NCI-H526 treated with DMSO at 0.1 percent for 48 hours (cell line): ENCODE data around the gene SYNGAP1.

Experiments used
- DNase-seq: peaks from one replicate; lab custom pipeline; 2025; lab: John Stamatoyannopoulos, UW

Gene SYNGAP1

DNA sequence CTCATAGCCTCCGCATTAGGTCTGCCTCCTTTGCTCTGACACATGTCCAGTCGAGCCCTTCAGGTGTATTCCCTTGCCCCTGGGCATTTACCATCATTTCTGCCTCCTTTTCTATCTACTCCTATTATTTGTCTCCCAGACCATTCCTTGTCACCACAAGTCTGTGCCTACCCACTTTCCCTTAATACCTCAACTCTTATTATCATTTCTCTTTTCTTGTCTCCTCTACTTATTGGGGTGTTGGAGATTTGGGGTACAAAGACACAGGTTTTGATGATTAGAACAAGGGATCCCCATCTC lies 1.4 kb downstream of the SYNGAP1 start:
- DNase-seq: no peak

DNA sequence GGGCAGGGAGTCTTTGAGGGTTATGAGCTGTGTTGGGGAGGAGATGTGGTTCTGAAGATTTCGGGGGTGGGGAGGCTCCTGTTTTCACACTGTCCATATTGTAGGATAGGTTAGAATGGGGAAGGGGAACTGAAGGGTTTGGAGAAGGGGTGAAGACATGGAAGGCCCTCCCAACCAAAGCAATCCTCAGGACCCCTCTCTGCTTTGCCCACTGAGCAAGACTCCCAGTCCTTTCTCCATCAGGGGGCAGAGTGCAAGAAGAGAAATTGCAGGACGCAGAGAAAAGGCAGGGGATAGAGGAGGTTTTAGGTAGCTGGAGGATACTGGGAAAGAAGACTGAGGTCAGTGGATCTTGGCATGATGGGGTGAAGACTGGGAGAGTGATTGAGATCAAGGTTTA lies 3.9 kb downstream of the SYNGAP1 start:
- no peak for DNase-seq

DNA sequence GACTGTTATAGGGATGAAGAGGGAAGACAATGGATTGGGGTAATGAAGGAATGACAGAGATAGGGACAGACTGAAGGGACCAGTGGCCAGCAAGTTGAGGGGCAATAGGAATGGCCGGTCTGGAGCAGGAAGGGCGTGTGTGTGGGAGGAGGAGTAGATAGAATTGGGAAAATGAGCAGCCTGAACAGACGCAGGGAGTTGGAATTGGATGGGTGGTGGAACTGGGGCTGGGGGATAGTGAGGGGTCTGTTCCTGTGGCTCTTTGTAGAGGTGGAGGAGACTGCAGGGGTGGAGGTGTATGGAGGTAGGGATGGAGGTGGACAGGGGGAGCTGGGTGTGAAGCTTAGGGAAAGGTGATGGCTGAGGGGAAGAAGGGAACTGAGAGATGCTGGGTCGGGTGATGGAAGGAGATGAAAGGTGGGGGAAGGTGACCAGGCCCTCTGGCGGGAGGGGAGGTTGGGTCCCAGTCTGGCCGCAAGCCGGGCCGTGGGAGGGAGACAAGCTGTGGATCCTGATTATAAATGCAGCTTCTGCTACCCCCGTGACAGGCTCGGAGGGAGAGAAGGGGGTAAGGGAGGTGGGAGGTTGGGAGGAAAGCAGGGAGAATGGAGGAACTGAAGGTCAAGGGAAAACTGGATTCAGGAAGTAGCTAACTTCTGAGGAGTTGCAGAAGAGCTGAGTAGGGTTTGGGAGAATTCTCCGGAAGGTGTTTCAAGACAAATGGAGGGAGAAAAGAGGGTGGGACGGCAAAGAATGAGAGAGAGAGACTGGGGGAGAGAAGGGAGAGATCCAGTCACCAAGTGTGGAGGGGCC lies 5.2 kb downstream of the SYNGAP1 start:
- DNase-seq: no peak

DNA sequence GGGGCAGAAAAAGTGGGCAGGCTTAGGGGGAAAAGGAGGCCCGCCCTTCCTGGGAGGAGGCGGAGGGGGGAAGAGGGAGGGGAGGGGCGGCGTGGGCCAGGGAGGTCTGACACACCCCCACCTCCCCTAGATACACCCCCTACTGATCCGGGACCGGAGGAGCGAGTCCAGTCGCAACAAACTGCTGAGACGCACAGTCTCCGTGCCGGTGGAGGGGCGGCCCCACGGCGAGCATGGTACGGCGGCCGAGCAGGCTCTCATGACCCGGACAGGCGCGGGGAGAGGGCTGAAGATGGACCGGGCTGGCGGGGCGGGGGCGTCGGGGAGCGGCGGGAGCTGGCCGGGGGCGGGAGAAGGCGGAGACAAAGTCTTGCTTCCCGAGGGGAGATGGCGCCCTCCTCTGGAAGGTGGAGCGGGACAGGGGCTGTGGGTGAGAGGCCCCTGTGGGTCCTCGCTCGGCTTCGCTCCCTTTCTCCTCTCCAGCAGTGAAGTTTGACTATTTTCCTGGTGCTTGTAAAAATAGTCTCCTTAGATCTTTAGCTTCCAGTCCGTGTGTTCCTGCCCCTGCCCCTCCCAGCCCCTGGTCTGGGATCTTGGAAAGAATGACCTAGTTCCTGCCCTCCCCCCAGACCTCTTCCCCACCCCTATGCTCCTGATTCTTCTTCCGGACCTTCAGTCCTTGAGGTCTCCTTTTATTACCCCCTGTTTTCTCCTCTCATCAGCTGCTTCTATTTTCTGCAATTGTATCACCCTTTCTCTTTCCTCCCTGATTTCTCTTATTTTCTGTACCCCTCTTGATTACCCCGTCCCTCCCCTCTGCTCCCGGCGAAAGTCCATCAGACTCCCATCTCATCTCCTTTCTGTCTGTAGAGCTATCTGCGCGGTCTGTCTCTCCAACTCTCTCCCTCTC lies 6.1 kb downstream of the SYNGAP1 start:
- peak; percentile 78 for DNase-seq

DNA sequence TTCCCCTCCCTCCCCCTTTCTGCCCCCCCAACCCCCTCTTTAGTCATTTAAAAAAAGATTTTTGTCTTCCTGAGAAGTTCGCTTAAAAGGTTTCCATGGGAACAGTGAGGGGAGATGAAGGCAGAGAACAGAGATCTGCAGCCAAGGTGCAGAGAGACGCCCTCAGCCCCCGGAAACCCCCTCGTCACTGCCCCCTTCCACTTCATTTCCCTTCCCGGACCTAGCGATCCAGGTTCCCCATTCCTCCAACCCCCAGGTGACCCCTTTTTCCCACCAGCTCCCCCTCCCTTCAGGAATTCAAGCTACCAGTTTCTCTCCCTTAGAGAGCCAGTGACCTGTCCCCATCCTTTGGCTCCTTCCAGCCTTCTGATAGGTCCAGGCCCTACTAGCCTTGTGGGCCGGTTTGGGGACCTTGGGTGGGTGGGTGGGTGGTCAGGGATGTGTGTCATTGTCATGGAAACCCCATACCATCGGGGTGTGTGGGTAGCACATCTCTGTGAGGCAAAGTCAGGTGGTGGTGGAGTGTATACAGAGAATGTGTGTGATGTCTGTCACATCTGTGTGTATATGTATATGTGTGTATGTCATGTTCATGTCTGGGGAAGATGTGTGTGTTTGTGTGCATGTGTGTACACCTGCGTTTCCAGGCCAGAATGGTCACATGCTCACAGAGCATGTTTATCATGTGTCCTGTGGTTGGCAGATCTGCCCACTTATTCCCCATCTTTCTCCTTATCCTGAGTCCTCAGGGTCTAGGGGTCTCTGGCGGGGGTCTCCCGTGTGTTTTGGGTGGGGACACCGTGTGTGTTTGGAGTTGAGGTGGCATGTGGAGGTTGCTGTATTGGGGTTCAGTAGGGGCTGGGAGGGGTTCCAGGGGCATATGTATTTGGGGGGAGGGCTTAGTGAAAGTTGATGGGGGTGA lies 7.0 kb downstream of the SYNGAP1 start:
- DNase-seq: no peak

DNA sequence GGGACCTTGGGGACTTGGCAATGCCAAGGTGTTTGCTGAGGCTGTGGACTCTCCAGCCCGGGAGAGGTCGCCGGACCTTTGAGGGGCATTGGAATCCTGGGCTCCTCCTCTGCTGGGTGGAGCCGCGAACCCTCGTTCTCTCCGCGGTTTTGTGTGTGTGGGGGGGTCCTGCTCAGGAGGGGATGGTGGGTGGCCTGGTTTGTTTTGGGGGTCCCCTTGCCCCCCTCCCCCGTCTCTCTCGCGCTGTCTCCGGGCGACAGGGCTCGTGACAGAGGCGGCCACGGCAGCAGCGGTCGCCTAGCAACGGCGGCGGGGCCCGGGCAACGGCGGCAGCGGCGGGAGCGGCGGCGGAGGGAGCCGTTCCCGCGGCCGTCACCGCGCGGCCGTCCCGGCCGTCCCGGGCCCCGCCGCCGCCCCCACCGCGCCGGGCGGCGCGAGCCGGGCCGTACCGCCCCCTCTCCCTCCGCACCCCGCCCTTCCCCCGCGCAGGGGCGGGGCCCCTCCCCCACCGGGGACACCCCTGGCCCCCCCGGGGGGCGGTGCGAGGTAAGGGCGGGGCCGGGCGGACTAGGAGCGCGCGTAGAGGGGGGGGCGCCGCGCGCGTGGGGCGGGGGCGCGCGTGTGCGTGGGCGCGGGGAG lies 7.8 kb downstream of the SYNGAP1 start:
- DNase-seq: no peak

DNA sequence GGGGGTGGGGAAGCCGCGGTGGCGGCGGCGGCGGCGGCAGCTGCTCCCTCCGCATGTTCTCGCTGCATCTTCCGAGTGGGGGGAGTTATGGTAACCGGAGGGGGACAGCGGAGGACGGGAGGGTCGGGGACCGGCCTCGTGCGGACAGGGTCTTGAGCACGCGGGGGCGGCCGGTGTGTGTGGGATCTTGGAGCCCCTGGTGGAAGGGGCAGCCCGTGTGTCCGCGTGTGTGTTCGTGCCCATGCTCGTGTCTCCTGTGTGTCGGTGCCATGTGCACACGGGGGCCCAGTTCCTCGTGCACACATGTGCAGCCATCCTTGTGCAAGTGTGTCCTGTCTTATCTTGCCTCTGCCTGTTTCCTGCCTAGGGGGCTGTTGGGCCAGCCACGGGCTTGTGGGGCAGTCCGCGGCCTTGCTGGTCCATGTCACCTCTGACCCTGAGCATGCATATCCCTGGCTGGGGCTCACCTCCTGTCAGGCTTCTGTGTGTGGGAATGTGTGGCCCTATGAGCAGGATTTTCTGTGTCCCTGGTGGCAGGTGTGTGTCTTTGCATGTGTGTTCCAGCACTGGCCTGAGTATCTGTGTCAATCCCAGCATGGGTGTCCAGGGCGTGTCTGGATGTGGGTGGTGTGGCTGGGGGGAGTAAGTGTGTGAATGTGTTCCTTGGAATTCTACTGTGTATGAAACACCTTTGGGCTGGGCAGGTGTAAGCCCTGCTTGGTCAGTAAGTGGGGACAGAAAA lies 8.5 kb downstream of the SYNGAP1 start:
- DNase-seq: peak; percentile 15

DNA sequence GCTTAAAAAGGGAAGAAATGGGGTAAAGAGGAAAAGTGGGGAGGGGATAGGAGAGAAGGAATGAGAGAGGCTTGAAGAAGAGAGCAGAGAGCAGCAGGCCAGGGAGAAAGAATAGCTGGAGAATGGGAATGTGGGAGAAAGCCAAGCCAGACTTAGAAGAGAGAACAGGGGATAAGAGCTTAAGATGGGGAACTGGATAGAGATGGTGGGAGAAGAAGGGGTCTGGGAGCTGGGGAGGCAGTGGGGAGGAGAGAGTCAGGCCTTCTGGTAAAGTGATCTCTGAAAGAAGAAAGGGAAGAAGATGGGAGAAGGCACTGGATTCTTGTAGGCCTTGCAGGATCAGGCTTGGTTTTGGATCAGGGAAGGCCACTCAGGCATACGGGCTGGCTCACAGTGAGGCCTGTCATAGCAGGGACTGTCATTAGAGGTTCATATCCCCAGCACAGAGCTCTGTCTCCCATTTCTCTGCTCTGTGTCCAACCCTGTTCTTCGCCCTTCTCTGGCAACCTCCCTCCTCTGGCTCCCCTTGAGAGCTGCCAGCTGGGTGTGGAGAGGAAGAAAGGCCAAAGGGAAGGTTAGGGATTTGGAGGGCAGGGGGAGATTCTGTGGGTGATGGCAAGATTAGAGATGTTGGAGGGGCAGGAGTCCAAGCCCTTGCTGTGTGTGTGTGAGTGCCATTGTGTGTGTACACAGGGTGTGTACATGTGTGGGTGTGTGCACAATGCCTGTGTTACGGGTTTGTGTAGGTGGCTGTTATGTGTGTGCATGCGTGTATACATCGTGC lies 9.3 kb downstream of the SYNGAP1 start:
- DNase-seq: no peak

DNA sequence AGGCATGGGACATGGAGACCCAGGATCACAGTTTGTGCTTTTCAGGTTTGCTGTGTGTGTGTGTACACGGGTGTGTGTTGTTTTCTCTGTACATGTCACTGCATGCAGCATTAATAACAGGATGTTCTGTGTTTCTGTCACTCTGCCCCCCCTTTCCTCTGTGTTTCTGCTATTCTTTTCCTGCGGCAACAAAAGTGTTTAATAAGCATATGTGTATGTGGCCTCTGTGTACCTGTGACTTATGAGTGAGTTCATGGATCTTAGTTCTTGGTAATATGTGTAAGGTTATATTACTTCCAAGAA lies 9.8 kb downstream of the SYNGAP1 start:
- DNase-seq: no peak

DNA sequence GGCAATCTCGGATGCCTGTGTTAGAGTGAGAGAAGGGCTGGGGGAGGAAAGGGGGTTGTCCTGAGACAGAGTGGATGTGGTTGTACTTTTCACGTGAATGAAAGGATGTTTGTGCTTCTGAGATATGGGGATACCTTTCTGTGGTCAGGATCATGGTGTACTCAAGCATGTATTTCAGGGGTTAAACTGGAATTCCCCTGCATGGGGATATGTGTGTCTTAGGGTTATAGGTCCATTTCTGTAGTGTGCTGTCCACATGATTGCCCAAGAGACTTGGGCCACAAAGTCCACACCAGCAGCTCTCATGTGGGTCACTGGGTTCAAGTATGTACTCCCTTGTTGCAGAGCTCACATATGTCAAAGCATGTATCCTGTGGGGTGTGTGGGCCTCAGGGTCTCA lies 10.5 kb downstream of the SYNGAP1 start:
- DNase-seq: no peak

DNA sequence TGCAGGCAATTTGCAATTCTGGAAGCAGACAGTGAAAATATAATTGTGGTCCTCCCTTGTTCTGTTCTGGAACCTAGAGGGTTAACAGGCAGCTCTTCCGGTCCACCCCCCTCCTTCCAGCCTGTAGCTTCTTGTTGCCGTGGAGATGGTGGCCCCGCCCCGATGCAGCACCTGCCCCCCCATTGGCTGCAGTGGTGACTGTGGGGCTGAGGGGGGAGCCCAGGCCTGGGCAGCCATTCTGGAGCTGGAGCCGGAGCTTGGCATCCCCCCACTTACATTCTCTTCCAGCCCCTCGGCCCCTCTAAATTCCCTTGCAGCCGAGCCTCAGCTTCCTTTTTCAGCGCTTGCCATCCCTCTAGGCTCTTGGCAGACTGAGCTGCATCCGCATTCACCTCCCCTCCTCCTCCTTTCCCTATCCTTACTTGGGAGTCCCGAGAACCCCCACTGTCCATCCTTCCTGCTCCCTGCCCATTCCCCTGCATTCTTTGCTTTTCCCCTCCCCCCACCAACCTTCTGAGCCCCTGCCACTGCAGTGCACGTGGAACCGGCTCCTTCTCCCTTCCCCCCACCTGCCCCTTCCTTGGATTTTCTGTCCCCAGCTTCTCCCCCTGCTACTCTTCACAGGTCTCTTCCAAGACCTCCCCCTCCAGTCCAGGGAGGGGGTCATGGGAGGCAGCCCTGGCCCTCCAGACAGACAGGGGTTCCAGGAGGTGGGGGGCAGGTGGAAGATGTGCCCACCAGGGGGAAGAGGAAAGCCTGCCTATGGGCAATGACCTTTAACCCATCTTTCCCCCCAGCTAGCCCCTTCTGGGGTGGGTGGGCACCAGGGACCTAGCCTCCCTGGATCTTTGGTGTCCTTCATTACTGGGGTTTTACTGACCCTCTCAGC lies 11.4 kb downstream of the SYNGAP1 start:
- peak; percentile 23 for DNase-seq

DNA sequence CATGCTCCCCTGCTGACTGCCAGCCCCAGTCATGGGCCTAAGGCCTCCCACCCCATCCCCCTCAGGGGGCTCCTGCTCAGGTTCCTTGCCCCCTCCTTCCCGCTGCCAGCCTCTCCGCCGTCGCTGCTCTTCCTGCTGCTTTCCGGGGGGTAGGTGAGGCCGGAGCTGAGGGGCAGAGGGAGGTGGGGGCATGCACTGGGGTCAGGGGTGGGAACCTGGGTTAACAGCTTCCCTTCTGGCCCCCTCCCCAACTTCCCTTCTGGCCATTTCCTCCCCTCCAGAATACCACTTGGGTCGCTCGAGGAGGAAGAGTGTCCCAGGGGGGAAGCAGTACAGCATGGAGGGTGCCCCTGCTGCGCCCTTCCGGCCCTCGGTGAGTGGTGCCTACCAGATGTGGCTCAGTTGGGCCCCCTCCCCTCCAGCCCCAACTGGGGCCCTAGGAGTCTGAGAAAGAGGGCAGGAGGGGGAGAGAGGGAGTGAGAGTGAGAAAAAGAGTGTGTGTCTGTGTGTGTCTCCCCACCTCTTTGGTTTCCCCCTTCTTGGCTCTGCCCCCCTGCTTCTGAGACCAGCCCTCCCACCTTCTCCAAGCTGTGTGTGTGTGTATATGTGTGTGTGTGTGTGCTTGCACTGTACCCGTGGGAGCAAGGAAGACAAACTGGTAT lies 12.1 kb downstream of the SYNGAP1 start:
- DNase-seq: no peak

DNA sequence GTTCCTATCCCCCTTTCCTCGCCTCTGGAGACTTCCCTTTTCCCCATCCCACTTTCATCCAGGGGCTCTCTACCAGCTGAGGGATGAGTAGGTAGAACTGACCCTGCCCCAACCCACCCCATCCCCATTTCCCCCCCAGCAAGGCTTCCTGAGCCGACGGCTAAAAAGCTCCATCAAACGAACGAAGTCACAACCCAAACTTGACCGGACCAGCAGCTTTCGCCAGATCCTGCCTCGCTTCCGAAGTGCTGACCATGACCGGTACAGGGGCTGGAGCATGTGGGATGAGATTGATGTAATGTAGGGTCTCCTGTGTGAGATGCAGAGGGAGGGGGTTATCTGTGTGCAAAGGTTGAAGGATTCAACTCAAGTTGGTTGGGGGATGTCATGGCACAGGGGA lies 12.7 kb downstream of the SYNGAP1 start:
- DNase-seq: no peak

DNA sequence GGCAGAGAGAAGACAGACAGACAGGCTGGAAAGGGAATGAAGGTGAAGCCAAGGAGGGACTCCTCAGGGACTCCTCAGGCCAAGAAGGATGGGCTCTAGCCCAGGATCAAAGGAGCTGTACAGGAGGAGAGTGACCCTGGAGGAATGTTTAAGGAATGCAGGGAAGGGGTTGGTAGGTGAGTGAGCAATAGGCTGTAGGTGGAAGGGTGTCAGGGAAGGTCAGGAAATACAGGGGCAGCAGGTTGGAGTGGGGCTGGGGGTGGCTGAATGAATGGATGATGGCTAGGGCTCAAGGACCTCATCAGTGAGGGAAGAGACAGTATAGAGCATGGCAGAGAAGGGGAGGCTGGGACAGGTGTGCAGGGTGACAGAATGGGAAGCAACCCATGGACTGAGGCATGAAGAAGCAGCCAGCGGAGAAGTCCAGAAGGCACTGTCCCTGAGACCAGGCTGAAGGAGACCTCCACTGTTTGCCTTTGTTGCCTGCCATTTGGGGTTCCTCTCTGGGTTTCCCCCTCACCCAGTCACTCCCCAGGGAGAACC lies 13.2 kb downstream of the SYNGAP1 start:
- no peak for DNase-seq

DNA sequence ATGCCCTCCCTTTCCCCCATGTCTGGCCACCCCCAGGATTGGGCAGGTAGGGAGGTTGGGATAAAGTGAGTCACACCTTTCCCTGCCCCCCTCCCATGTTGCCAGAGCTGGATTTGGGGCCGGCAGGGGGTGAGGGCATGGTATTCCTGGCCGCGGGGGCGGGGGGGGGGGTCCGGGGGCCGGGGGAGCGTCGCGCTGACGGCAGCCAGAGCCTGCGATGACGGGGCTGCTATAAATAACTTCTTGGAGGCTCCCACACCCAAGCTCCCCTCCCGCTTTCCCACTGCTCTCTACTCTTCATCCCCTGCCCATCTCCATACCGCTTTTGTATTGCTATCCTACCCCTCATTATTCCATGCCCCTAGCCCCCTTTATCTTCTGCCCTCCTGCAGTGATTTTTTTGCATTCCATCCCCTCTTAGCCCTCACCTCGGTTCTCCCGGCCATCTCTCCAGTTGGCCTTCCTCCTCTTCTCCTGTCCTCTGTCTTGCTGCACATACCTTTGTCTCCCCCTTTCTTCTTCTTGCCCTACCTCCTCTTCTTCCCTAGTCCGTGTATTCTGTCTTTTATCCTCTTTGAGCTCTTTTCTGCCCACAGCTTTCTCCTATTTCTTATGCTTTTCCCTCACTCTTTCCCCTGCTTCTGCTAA lies 13.8 kb downstream of the SYNGAP1 start:
- no peak for DNase-seq

DNA sequence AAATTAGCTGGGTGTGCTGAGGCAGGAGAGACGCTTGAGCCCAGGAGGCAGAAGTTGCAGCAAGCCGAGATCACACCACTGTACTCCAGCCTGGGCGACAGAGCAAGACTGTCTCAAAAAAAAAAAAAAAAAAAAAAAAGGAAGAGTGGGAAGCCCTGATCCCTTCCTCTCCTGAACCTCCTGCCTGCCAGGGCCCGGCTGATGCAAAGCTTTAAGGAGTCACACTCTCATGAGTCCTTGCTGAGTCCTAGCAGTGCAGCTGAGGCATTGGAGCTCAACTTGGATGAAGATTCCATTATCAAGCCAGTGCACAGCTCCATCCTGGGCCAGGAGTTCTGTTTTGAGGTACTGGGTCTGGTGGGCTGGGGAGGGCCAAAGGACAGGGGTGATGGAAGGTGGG lies 15.1 kb downstream of the SYNGAP1 start:
- no peak for DNase-seq

DNA sequence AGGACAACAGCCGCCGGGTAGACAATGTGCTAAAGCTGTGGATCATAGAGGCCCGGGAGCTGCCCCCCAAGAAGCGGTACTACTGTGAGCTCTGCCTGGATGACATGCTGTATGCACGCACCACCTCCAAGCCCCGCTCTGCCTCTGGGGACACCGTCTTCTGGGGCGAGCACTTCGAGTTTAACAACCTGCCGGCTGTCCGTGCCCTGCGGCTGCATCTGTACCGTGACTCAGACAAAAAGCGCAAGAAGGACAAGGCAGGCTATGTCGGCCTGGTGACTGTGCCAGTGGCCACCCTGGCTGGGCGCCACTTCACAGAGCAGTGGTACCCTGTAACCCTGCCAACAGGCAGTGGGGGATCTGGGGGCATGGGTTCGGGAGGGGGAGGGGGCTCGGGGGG lies 17.8 kb downstream of the SYNGAP1 start:
- DNase-seq: no peak

DNA sequence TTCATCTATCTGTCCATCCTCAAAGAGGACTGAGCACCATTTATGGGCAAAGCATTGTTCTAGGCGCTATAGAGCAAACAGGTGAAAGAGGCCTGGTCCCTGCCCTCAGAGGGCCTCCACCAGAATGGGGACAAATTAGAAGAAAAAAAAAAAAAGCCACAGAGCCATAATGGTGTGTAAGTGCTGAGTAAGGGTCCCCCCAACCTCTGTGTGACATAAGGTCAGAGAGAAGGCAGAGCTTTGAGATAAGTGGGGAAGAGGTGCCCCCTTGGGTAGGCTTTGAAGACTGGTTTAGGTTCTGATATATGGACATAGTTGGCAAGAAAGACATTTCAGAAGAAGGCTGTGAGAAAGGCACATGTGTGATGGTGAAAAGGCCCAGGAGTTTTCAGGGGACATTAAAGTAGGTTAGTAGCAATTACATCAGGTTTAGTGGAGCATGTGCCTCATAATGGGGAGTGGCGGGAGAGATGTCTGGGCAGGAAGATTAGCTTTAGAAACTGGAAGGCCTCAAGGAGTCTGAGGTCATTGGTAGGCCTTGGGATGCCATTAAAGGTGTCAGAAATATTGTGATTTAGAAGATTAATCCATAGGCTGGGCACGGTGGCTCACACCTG lies 19.2 kb downstream of the SYNGAP1 start:
- no peak for DNase-seq
